ENCODE measurements around the gene PEX16.

PEX16 gene

GRCh38 chr11:45917623-45918330 lies at the start of gene PEX16:
Gene PEX16, minus strand, starts transcription at chr11:45917877. Its CDS starts 66 bp downstream, at chr11:45917811.
- intact Hi-C loops (cut with micrococcal nuclease) = loop anchor here (1.0 kb wide), 1 partner anchor 70 kb away; the partner anchor contains the start of gene CRY2
- peaks cover 21% of the 10 kb centered on the region for H3K27me3 Mint-ChIP-seq
- peaks cover 54% of the 10 kb centered on the region for H3K36me3 Mint-ChIP-seq (ENCODE audit: low read depth)
- peak within 1 kb of the TSS; percentile 95 for H3K4me3 Mint-ChIP-seq
- H3K27ac Mint-ChIP-seq = peak within 1 kb of the TSS; percentile 98
- H3K4me1 Mint-ChIP-seq (ENCODE audit: low read depth) = peaks cover 23% of the 10 kb centered on the region
- H3K9me3 Mint-ChIP-seq = no peaks in the 10 kb centered on the region

- H3K4me1 Mint-ChIP-seq (ENCODE audit: low read depth) = peaks cover 9% of the 10 kb centered on the region
- H3K36me3 Mint-ChIP-seq (ENCODE audit: low read depth) = peaks cover 51% of the 10 kb centered on the region
- intact Hi-C loops (cut with micrococcal nuclease) = loop anchor here (1.0 kb wide), 1 partner anchor 41 kb away; no protein-coding TSS in a partner anchor
- no peak overlapping the region for H3K27ac Mint-ChIP-seq
- H3K9me3 Mint-ChIP-seq = no peaks in the 10 kb centered on the region
- H3K27me3 Mint-ChIP-seq = no peaks in the 10 kb centered on the region
- H3K4me3 Mint-ChIP-seq = no peak overlapping the region
These were observed 47.3 kb upstream of the PEX16 start for GRCh38 chr11:45964911-45965389.

GRCh38 chr11:45961751-45962240 lies 44.1 kb upstream of the PEX16 start:
- Mint-ChIP-seq H3K27ac (no peak overlapping the region), H3K4me1 (ENCODE audit: low read depth) (peaks cover 14% of the 10 kb centered on the region), H3K27me3 (no peaks in the 10 kb centered on the region), H3K9me3 (no peaks in the 10 kb centered on the region), H3K36me3 (ENCODE audit: low read depth) (peaks cover 58% of the 10 kb centered on the region), H3K4me3 (no peak overlapping the region)
- intact Hi-C loops (cut with micrococcal nuclease) = no loop called here

GRCh38 chr11:45960387-45961095 lies 42.9 kb upstream of the PEX16 start:
- no peak overlapping the region for H3K27ac Mint-ChIP-seq
- peaks cover 14% of the 10 kb centered on the region for H3K4me1 Mint-ChIP-seq (ENCODE audit: low read depth)
- H3K4me3 Mint-ChIP-seq = no peak overlapping the region
- H3K27me3 Mint-ChIP-seq = no peaks in the 10 kb centered on the region
- H3K36me3 Mint-ChIP-seq (ENCODE audit: low read depth) = peaks cover 70% of the 10 kb centered on the region
- no peaks in the 10 kb centered on the region for H3K9me3 Mint-ChIP-seq
- intact Hi-C loops (cut with micrococcal nuclease) = no loop called here

GRCh38 chr11:45959851-45960250 lies 42.2 kb upstream of the PEX16 start:
- intact Hi-C loops (cut with micrococcal nuclease) = no loop called here
- Mint-ChIP-seq H3K27me3 (no peaks in the 10 kb centered on the region), H3K36me3 (ENCODE audit: low read depth) (peaks cover 76% of the 10 kb centered on the region), H3K9me3 (no peaks in the 10 kb centered on the region), H3K4me3 (no peak overlapping the region), H3K27ac (no peak overlapping the region), H3K4me1 (ENCODE audit: low read depth) (peaks cover 14% of the 10 kb centered on the region)

- intact Hi-C loops (cut with micrococcal nuclease) = no loop called here
- no peaks in the 10 kb centered on the region for H3K4me1 Mint-ChIP-seq (ENCODE audit: low read depth)
- H3K27ac Mint-ChIP-seq = no peak overlapping the region
- H3K27me3 Mint-ChIP-seq = no peaks in the 10 kb centered on the region
- peaks cover 93% of the 10 kb centered on the region for H3K36me3 Mint-ChIP-seq (ENCODE audit: low read depth)
- H3K9me3 Mint-ChIP-seq = no peaks in the 10 kb centered on the region
- H3K4me3 Mint-ChIP-seq = no peak overlapping the region
These were observed 32.3 kb upstream of the PEX16 start for GRCh38 chr11:45949992-45950407.

- Mint-ChIP-seq H3K4me1 (ENCODE audit: low read depth) (no peaks in the 10 kb centered on the region), H3K27ac (no peak overlapping the region), H3K4me3 (no peak overlapping the region), H3K9me3 (no peaks in the 10 kb centered on the region), H3K27me3 (no peaks in the 10 kb centered on the region), H3K36me3 (ENCODE audit: low read depth) (peaks cover 99% of the 10 kb centered on the region)
- intact Hi-C loops (cut with micrococcal nuclease) = no loop called here
These were observed 30.7 kb upstream of the PEX16 start for GRCh38 chr11:45948356-45948755.

GRCh38 chr11:45947885-45948284 lies 30.2 kb upstream of the PEX16 start:
- no peaks in the 10 kb centered on the region for H3K9me3 Mint-ChIP-seq
- H3K4me1 Mint-ChIP-seq (ENCODE audit: low read depth) = no peaks in the 10 kb centered on the region
- H3K27me3 Mint-ChIP-seq = no peaks in the 10 kb centered on the region
- peaks cover 99% of the 10 kb centered on the region for H3K36me3 Mint-ChIP-seq (ENCODE audit: low read depth)
- intact Hi-C loops (cut with micrococcal nuclease) = no loop called here
- H3K27ac Mint-ChIP-seq = no peak overlapping the region
- no peak overlapping the region for H3K4me3 Mint-ChIP-seq

GRCh38 chr11:45945397-45945999 lies 27.8 kb upstream of the PEX16 start:
- Mint-ChIP-seq H3K27me3 (no peaks in the 10 kb centered on the region), H3K36me3 (ENCODE audit: low read depth) (peaks cover 99% of the 10 kb centered on the region), H3K9me3 (no peaks in the 10 kb centered on the region), H3K27ac (no peak overlapping the region), H3K4me1 (ENCODE audit: low read depth) (no peaks in the 10 kb centered on the region), H3K4me3 (no peak overlapping the region)
- intact Hi-C loops (cut with micrococcal nuclease) = no loop called here

GRCh38 chr11:45942381-45942780 lies 24.7 kb upstream of the PEX16 start:
- Mint-ChIP-seq H3K4me1 (ENCODE audit: low read depth) (no peaks in the 10 kb centered on the region), H3K4me3 (no peak overlapping the region), H3K9me3 (no peaks in the 10 kb centered on the region), H3K27me3 (no peaks in the 10 kb centered on the region), H3K27ac (no peak overlapping the region), H3K36me3 (ENCODE audit: low read depth) (peaks cover 90% of the 10 kb centered on the region)
- intact Hi-C loops (cut with micrococcal nuclease) = no loop called here

- H3K4me3 Mint-ChIP-seq = no peak overlapping the region
- H3K27ac Mint-ChIP-seq = no peak overlapping the region
- no peaks in the 10 kb centered on the region for H3K27me3 Mint-ChIP-seq
- H3K4me1 Mint-ChIP-seq (ENCODE audit: low read depth) = peaks cover 6% of the 10 kb centered on the region
- no peaks in the 10 kb centered on the region for H3K9me3 Mint-ChIP-seq
- H3K36me3 Mint-ChIP-seq (ENCODE audit: low read depth) = peaks cover 89% of the 10 kb centered on the region
- intact Hi-C loops (cut with micrococcal nuclease) = no loop called here
These were observed 23.6 kb upstream of the PEX16 start for GRCh38 chr11:45941285-45941684.

GRCh38 chr11:45939836-45940235 lies 22.2 kb upstream of the PEX16 start:
- peaks cover 80% of the 10 kb centered on the region for H3K36me3 Mint-ChIP-seq (ENCODE audit: low read depth)
- no peak overlapping the region for H3K4me3 Mint-ChIP-seq
- intact Hi-C loops (cut with micrococcal nuclease) = loop anchor here (10.0 kb wide), 1 partner anchor 55 kb away; the partner anchor contains the start of gene MAPK8IP1
- no peak overlapping the region for H3K27ac Mint-ChIP-seq
- no peaks in the 10 kb centered on the region for H3K9me3 Mint-ChIP-seq
- H3K4me1 Mint-ChIP-seq (ENCODE audit: low read depth) = peaks cover 17% of the 10 kb centered on the region
- no peaks in the 10 kb centered on the region for H3K27me3 Mint-ChIP-seq

- Mint-ChIP-seq H3K9me3 (no peaks in the 10 kb centered on the region), H3K36me3 (ENCODE audit: low read depth) (peaks cover 74% of the 10 kb centered on the region)
- intact Hi-C loops (cut with micrococcal nuclease) = loop anchor here (10.0 kb wide), 1 partner anchor 53 kb away; the partner anchor contains the start of gene MAPK8IP1
These were observed 20.2 kb upstream of the PEX16 start for GRCh38 chr11:45937916-45938315.

More at GRCh38 chr11:45937916-45938315, 20.2 kb upstream of the PEX16 start:
- Mint-ChIP-seq H3K27me3 (peaks cover under 1% of the 10 kb centered on the region), H3K4me1 (ENCODE audit: low read depth) (peaks cover 37% of the 10 kb centered on the region), H3K4me3 (no peak overlapping the region), H3K27ac (no peak overlapping the region)

Data from dendritic cell treated with granulocyte-macrophage colony-stimulating factor and Interleukin-4, amounts not matched to agents 40 ng/mL and 50 ng/mL, for 4 days (primary cell).